ENCODE results near the gene SLC35B4.
"Not testable (repeated sequence)": the region's sequence is repeated elsewhere in the genome, so short reads cannot be mapped to it uniquely, and the experiment has no call there.

The SLC35B4 gene

DNA sequence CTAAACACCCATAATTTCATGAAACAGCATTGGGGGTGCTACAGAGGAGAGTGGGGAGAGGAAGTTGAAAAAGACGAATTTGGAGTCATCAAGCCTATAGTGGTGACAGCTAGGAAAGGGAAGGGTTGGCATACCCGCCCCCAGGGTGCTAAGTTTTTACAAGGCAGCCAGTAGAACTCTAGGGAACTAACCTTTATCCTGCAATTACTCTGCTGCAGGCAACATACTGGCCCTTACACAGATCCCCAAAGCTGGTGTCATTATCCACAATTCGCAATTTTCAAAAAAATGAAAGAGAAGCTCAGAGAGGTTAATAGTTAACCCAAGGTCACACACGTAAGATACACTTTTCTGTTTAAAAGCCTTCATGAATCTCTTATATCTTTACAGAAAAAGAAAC is 14.2 kb upstream of the SLC35B4 start:
- no peak for DNase-seq

DNA sequence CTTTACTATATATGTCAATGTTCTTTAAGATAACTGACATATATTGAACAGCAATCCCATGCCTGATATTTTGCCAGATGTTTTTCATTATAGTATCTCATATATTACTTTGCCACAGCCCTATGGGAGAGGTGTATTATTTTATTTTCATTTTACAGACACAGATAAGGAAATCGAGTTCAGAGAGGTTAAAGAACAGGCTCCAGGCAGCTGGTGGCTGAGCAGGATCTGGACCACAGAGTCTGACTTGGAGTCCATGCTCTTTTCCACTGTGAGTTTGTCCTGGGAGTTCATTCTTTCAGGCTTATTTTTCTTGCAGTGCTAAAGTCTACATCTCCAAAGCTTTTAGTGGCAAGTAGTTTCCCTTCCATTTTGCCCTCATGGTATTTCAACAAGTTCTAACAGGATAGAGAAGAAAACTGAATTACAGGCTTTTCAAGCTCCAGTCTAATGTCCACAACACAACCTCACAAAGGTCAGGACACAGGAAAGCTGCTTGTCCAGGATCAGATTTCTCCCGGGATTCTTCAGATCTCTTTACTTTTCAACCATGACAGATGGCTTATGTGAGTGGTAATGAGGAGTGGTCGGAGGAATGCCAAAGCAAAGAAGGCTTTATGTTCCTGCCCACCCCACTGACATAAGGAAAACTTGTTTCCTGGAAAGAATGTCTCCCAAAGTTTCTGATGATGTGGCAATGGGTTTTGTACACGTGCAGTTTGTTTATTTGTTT is 13.1 kb upstream of the SLC35B4 start:
- no peak for DNase-seq

DNA sequence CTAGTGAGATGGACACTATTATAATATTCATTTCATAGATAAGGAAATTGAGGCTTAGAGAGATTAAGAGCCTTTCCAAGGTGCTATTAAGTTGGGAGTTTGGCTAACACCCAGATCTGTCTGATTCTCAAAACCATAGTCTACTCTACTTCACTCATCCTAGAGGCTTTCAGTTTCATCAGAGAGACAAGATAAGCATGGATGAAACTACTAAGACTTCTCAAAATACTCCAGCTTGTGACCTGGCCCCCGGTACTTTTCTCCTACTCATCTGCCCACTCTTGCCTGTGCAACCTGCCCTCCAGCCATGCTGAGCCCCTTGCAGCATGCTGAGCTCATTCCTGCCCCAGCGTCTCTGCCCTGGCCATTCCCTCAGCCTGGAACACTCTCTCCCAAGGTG is 12.2 kb upstream of the SLC35B4 start:
- no peak for DNase-seq

DNA sequence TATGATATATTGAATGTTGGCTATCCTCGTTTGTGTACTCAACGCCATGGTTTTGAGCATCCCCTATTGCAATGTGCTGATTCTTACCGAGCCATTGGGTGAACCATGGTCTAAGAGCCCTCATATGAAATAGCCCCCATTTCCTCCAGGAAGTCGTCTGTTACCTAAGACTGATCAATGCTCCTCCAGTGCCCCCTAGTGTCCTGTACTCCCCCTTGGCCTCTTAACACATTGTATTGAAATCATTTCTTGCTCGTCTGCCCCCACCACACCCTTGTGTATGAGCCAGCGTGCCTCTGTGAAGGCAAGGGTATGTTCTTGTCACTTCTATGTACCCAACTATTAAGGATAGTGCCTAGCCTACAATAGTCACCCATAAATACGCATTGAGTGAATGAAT is 11.2 kb upstream of the SLC35B4 start:
- peak; percentile 46 to 60 for DNase-seq

DNA sequence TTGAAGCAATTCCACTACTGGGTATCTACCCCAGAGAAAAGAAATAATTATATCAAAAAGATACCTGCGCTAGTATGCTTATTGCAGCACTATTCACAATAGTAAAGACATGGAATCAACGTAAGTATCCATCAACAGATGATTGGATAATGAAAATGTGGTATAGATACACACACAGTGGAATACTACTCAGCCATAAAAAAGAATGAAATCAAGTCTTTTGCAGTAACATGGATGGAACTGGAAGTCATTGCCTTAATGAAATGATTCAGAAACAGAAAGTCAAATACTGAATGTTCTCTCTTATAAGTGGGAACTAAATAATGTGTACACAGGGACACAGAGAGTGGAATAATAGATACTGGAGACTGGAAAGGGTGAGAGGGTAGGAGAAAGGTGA is 7.4 kb upstream of the SLC35B4 start:
- DNase-seq = no peak

DNA sequence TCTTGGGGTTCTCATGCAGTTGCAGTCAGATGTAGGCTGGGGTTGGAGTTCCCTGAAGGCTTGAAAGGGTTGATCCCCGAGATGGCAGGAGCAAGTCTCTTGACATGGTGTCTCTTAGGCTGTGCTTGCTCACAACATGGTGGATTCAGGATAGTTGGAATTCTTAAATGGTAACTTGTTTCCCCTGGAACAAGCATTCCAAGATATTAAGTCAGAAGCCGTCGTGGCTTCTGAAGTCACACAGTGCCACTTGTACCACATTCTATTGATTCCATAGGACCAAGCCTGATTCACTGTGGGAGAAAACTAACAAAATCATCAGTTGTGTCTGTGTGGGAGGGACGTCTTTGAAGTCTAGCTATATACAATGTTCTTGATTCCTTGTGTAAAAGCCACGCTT is 3.5 kb upstream of the SLC35B4 start:
- DNase-seq = no peak

DNA sequence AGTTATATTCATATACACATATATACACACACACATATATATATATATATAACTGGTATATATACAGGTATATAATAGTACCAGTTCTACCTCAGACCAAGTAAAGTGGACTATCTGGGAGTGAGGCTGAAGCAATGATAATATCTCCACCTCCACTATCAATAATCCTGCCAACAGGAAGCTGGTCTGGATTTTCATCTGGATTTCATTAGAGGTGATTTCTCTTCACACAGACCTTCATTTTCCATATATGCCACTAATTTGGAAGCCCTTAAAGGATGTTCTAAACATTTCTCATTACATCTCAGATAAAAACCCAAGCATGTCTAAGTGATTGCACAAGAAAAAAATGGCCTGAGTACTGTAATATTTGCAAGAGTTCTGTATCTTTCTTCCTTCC is 1.7 kb upstream of the SLC35B4 start:
- DNase-seq = no peak

DNA sequence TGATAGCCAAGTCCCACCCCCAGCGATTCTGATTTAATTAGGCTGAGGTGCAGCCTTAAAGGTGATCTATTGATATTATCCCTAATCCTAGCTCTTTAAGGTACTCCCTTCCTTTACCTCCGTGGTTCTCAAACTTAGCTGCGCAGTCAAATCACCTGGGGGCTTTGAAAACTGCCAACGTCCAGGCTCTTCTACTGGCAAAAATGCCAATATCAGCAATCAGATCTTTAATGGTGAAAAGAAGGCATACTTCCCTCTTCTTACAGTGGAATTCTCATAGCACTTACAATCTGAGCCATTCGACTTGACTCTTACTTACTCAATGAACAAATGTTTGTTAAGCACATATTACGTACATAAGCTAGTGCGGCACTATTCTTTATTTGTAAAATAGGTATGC is 704 bp upstream of the SLC35B4 start:
- no peak for DNase-seq

DNA sequence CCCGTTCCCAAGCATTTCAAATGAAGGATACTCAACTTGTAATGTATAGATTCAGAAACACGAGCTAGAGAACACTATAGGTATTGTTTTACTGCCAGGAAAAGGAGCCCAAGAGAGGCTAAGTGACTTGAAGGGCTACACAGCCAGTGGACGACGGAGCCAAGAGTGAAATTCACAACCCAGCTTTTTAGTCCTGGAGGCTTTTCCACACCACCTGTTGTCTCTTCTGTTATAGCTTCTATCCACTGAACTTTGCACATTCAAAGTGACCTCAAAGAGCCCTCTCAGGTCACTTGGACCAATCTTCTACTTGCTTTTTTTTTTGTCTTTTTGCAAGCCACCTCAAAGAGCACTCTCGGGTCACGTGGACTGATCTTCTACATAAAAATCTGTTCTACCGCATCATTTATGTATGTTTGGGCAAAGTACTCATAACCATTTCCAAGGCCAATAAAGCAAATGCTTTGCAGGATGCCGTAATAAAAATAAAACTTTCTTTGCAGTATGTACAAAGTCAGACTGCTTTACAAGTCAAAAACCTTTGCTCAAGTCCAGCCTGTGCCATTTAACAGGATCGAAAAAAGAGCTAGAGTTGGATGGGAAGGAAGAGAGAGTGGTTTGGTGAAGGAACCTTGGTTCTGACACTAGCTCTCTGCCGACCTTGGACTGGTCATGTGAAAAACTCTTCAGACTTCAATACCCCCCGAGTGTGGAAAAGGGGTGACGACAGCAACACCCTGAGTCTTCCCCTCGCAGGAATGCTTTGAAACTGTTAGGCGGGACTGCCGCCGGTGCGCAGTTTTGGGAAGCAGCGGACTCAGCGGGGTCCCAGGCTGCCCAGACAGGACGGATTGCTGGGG is 821 bp downstream of the SLC35B4 start:
- DNase-seq = no peak

DNA sequence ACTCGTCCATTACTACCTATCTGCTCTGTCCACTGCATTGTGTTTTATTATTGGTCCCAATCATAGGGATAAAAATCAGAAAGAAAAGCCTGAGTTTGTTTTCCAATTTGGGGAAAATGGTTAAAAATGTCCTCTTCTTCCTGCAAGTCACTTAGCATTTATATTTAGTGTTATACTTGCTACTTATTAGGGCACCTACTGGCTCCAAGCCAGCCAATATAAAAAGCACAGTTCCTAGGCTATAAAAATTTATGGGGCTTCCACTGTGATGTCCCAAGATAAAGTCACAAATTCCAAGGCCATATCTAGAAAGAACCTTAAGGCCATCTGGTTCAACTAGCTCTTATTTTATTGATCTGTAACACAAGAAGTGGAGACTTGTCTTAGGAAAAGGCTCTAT is 3.2 kb downstream of the SLC35B4 start:
- DNase-seq = no peak

DNA sequence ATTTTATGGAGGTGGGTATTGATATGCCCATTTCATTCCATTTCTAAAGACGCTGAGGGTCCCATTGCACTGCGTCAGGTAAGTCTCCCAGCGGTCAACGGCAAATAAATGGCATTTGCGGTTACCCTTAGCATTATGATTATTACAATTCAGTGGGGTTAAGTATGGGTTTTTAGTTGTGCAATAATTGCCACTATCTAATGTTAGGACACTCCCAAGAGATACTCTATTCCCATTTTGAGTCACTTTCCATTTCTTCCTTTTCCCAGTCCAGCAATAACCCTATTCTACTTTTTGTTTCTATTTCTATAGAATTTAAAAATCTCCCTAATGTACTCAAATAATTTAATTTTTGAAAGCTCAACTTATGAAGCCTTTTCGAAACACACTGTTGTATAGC is 4.0 kb downstream of the SLC35B4 start:
- DNase-seq = no peak

DNA sequence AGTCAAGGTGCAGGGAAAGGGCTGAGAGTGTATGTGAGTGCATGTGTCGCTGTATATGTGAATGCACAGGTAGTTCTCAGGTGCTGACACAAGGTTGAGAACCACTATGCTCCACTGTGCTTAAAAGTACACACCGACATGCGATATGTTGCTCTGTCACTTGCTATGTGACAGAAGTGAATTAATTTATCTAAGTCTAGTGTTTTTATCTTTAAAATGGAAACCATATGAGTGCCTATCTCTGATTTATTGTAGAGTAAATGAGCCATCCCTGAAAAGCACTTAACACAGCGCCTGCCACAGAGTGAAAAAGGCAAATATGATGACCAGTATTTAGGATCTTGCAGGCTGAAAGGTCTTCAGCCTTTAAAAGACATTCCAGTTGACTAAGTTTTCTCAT is 4.9 kb downstream of the SLC35B4 start:
- DNase-seq = no peak

DNA sequence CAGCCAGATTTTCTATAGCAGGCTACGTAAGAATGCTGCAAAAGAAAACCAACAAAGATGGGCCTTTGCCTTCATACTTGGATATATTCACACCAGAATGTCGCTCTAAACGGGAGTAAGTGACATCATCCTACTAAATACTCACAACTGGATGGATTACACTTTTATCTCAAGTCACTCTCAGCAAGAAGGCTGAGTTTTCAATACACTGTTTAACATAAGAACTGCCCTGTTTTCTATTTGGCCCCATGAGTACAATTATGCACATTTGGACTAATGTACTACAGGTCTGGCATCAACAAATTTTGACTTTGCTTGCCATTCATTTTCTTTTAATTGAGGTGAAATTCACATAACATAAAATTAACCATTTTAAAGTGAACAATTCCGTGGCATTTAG is 8.2 kb downstream of the SLC35B4 start:
- no peak for DNase-seq

DNA sequence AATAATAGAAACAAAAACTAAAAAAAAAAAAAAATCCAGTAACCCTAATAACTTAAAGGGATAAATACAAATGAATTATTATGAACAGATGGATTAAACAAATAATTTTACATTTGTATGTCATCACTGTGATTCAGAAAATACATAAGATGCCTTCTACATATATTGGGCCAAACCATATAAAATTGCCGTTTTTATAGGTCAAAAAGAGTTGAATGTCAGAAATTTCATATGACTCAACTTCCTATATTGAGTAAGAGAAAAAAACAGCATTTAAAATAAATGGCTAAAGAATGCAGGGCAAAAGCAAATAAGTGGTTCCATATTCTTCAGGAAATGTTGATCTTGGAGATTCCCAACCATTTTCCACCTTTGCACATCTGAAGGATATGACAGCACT is 9.4 kb downstream of the SLC35B4 start:
- DNase-seq = no peak

DNA sequence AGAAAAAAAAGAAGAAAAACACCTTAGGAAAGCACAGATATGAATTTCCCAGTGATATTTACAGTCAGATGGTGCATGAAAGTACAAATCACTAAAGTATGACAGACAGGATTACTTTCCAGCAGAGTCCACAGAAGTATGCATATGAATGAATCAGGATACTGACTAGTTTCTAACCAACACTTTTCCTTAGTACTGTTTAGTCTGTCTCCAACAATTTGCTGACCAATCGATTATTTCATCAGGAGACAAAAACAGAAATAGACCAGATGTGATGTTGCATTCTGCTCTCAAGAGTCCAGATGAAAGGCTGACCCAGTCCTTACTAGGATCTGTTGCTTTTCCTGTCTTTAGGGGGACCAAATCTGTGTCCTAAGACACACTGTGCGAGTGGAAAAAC is 14.6 kb downstream of the SLC35B4 start:
- DNase-seq = no peak

DNA sequence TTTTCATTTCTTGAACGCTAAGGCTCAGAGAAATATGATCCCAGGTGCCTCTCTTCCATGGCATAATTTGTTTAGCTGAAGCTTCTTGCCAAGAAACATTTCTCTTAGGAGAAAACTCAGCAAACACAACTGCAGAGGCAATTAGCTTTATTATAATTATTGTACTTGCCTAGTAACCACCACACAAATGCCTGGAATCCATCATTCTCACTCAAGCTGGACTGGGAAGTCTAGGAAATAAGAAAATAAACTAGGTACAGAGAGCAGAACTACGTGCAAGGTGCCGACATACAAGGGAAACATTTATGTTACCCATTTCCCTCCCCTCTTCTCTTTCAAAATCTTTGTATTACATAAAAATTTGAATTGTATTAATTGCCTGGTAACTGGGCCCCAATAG is 15.1 kb downstream of the SLC35B4 start:
- DNase-seq = no peak

DNA sequence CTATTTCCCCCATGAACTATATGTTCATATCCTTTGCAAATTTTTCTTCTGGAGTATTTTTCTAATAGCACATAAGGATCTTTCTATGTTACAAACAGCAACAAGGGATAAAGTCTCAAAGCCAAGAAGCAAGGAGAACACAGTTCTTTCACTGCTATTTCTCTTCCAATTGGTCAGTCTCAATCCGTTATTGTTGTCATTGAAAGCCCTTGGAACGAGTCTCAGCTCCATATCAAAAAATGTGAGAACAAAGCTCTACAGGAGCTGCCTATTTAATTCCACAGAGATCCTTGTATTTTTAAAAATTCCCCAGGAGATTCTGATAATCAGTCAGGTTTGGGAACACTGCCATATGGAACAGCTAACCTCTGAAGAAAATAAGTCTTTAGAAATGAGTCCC is 15.7 kb downstream of the SLC35B4 start:
- DNase-seq = no peak

DNA sequence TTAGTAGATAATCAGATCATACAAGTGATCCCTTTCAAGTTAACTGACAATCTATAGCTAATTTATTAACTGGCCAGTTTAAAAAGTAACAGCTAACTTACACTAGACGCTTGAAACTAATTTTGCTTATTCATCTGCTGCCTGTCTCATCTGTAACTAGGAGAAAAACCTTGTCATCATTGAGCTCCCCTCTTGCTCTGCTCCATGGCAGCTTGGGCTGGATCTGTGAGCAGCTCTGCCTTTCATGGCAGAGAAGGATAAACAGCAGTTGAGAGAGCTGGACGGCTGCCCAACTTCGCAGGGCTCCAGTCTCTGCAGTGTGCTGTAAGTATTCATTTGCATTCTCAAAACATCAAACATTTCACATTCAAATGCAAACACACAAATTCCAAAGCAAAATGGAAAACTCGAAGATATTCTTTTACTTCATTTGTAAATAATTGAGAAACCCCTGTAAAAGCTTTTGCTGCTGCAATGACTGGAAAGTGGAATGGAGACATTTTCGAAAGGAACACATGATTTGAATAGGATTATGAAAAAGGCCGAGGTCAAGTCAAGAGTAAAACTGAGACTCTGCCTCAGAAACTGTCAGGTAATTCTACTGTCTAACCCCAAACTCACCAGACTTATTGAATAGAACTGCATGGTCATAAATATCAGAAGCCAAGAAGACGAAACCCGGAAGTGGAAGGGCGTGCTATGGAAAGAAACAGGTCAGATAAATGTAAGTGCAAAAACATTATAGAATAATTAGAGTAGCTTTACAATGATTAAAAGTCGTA is 17.6 kb downstream of the SLC35B4 start:
- DNase-seq = no peak

DNA sequence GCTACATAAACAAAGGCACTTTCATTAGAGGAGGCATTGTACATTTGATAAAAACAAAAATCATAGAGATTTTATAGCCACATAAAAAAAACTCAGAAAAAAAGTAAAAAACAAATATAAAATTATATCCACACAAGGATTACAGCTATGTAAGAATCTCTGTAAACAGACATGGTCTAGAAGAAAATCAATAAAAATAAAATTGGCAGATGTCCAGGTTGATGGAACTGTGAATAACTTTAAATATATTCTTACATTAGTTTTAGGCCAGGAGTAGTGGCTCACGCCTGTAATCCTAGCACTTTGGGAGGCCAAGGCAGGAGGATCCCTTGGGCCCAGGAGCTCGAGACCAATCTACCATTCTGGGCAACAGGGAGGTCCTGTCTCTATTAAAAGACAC is 19.2 kb downstream of the SLC35B4 start:
- DNase-seq = no peak

DNA sequence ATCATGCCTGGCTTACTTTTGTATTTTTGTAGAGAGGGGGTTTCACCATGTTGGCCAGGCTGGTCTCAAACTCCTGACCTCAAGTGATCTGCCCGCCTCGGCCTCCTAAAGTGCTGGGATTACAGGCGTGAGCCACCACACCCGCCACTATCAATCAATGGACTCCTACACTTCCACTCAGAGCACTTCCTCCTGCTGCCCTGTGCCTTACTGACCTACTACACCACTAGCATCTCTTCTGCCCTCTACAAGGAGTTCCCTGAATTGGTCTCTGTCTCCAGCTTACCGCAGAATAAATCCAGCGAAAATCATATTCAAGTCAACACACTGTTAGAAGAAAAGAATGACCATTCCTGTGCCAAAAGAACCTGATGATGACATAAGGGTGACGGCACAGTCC is 20.7 kb downstream of the SLC35B4 start:
- DNase-seq = not testable (repeated sequence)

DNA sequence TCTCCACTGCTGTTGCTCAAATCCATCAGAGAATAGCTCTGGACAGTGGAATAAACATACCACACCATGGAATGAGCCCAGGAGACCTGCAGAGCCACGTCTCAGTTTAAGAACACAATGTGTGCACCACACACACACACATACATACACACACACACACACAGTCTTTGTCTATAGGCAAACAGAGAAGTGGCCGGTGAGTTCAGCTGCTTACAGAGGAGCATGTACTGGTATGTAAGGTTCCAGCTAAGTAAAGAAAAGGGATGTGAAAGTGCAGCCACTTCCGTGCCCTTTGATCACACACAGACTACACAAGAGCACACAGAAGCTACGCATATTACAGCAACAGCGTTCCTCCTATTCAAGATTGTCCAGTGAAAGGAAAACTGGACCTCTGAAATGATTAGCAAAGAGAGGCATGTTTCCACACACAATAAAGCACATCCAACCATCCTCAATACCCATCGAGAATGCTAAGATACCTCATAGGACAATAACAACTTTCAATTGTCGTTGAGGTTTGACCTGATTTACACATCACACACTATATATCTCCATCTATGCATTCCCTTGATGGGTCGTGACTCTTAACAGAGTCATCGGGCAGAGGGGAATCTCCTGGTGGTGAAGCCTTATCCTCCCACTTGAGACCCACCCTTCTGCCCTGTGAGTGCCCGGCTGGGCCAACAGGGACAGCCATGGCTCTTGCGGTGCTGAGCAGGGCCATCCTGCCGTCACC is 23.6 kb downstream of the SLC35B4 start:
- DNase-seq = no peak

DNA sequence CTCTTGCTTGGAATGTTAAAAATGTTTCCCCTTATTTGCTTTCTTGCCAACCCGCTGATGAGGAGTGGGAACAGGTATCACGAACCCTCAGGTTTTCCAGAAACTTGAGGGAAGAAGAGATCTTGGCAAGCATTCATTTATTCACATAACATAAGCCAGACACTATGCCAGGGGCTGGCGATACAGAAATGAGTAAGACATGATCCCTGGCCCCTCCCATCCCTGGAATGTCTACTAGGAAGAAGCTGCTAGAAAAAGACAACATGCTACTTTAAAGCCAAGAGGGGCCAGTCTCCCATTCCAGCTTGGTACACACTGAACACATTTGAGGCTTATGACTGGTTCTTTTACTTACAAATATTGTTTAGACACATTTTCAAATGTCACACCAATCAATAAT is 26.4 kb downstream of the SLC35B4 start:
- no peak for DNase-seq

DNA sequence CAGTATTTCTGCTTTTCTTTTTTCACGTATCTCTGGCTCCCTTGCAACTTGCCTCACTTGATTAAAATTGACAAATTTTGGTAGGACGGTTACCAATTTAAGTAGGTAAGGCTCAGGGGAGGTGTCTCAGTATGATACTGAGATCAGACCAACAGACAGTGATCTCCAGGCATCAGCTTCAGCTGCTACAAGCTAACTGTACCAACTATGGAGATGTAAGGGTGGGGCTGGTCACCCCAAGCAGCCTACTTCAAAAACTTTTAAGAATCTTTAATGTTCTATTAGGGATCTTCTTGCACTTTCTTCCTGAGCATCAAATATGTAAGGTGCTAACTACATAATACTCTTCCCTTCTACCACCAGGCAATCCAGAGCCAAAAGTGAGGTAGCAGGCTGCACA is 26.9 kb downstream of the SLC35B4 start:
- DNase-seq = no peak

Measured in AML-193 (cell line).